Activated naive CD8-positive, alpha-beta T cell (primary cell): Measurements from ENCODE around the gene CDKL2.
"Not testable (repeated sequence)": the region's sequence is repeated elsewhere in the genome, so short reads cannot be mapped to it uniquely, and the experiment has no call there.

Experiments
- H3K27ac Mint-ChIP-seq: one replicate; pipeline ENCODE4 v1.8.0; 2021; ENCODE audit warnings: mixed read lengths
- H3K27me3 Mint-ChIP-seq: one replicate; pipeline ENCODE4 v1.8.0; 2021; ENCODE audit warnings: mixed read lengths
- H3K36me3 Mint-ChIP-seq: one replicate; pipeline ENCODE4 v1.8.0; 2021; ENCODE audit warnings: mixed read lengths
- H3K4me1 Mint-ChIP-seq: one replicate; pipeline ENCODE4 v1.8.0; 2021; ENCODE audit warnings: low read depth, mixed read lengths
- H3K4me3 Mint-ChIP-seq: one replicate; pipeline ENCODE4 v1.8.0; 2021; ENCODE audit warnings: mild to moderate bottlenecking, mixed read lengths
- H3K9me3 Mint-ChIP-seq: one replicate; pipeline ENCODE4 v1.8.0; 2021; ENCODE audit warnings: low read depth, mixed read lengths

The CDKL2 gene

GRCh38 chr4:75630174-75630936 lies at the start of gene CDKL2:
Gene CDKL2 (minus strand): TSS chr4:75630528. CDS start chr4:75625988, 4,540 bp downstream.
- no peaks in the 10 kb centered on the region for H3K27me3 Mint-ChIP-seq
- no peaks in the 10 kb centered on the region for H3K36me3 Mint-ChIP-seq
- peak within 1 kb of the TSS; percentile 90 for H3K4me3 Mint-ChIP-seq
- H3K27ac Mint-ChIP-seq, result peak within 1 kb of the TSS; percentile 11
- H3K9me3 Mint-ChIP-seq, result no peaks in the 10 kb centered on the region
- H3K4me1 Mint-ChIP-seq, result peaks cover 12% of the 10 kb centered on the region

DNA sequence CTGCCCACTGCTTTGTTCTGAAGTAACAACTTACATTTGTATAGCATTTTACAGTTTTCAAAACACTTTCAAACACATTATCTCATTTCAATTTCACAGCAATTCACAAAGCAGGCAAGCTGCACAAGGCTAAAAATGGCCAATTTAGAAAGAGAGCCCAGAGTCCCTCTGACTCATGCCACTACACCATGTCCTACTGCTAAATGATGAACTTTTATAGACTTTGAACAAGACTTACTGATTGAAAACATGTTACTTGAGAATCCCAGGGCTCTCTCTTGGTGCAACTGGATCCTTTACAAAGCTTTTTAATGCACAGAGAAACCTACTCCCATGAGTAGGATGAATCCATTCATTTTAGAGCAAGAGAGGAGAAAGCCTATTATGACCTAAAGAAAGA lies 48.6 kb upstream of the CDKL2 start:
- Mint-ChIP-seq H3K27ac (no peak overlapping the region), H3K4me3 (no peak overlapping the region), H3K9me3 (no peaks in the 10 kb centered on the region), H3K4me1 (peaks cover 21% of the 10 kb centered on the region), H3K36me3 (peaks cover 3% of the 10 kb centered on the region), H3K27me3 (no peaks in the 10 kb centered on the region)

DNA sequence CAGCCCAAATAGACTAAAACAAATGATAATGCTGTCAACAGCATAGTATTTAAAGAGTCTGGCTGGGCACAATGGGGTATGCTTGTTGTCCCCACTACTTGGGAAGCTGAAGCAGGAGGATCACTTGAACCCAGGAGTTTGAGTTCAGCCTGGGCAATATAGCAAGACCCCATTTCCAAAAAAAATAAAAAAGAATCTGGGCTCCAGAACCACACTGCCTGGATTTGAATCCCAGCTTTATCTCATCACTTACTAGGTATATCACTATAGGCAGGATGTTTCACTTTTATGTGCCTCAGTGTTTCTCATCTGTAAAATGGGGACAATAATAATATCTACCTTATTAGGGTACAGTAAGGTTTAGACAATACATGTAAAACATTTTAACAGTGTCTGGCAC lies 48.1 kb upstream of the CDKL2 start:
- Mint-ChIP-seq H3K9me3 (no peaks in the 10 kb centered on the region), H3K27ac (no peak overlapping the region), H3K36me3 (no peaks in the 10 kb centered on the region), H3K4me1 (peaks cover 21% of the 10 kb centered on the region), H3K4me3 (no peak overlapping the region), H3K27me3 (no peaks in the 10 kb centered on the region)

DNA sequence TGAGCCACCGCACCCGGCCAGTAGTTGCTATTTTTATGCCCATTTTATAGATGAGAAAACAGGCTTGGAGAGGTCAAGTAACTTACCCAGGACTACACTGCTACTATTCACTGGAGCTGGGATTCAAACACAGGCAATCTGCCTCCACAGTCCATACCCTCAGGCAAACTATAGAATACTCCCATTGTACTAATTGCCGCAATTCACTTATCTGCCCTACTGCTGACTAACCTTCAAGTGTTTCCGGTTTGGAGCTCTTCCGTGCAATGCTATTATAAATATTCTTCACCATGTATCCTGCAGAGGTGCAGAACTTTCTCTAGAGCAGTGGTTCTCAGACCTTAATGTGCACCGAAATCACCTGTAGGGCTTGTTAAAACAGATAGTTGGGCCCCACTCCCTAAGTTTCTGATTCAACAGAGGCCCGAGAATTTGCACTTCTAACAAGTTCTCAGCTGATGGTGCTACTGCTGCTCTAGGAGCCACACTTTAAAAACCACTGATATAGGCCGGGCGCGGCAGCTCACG lies 44.7 kb upstream of the CDKL2 start:
- H3K27me3 Mint-ChIP-seq, result no peaks in the 10 kb centered on the region
- H3K4me3 Mint-ChIP-seq, result no peak overlapping the region

GRCh38 chr4:75673959-75674328 lies 43.6 kb upstream of the CDKL2 start:
- H3K4me3 Mint-ChIP-seq, result peak overlapping the region; percentile 98
- H3K27ac Mint-ChIP-seq, result peak overlapping the region; percentile 99
- no peaks in the 10 kb centered on the region for H3K36me3 Mint-ChIP-seq
- no peaks in the 10 kb centered on the region for H3K27me3 Mint-ChIP-seq
- no peaks in the 10 kb centered on the region for H3K9me3 Mint-ChIP-seq
- peaks cover 34% of the 10 kb centered on the region for H3K4me1 Mint-ChIP-seq

More for the DNA sequence above, 44.7 kb upstream of the CDKL2 start:
- peak overlapping the region; percentile 54 for H3K27ac Mint-ChIP-seq
- H3K36me3 Mint-ChIP-seq, result no peaks in the 10 kb centered on the region
- H3K4me1 Mint-ChIP-seq, result peaks cover 25% of the 10 kb centered on the region
- no peaks in the 10 kb centered on the region for H3K9me3 Mint-ChIP-seq

DNA sequence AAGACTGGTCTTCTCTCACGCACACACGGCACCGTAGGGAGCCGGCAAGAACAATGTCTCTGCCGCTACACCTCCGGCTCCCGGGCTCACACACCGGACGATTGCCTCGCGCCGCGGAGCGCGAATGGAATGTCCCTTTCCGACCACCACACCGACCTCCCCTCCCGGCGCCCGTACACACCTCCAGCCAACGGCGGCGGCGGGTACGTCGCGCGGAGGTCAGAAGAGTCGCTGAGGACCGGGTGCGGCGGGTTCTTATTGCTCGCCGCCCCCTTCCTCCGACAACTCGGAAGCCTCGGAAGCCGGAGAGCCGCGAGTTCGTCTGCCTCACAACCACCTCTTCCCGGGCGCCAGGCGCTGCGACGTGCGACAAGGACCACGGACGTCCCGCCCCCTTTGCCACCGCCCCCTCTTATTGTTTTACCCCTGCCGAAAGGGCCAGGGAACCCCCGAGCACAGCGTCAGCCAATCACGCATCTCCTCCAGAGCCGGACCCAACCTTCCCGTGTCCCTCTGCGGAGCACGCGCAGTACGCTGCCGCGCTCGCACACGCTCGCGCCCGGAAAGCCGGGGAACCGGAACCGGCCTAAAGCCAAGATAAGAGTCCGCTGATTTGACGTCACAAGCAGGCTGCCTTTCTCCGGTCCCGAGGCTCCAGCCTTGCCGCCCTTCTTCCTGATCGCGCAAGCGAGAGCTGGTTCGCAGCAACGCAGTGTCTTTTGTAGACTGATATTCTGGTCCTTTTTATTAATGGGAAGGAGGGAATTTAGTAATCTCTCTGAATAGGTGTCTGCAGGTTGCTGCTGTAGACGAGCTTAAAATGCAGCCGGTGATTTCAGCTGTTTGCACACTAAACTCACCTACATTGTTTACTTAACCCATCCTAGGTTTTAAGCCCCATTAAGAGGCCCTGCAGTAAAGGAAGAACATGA lies 43.0 kb upstream of the CDKL2 start, which contains the start of gene G3BP2:
TSS of gene G3BP2 (minus strand) at position 385 of the 932 bp plus-strand sequence. CDS start 11,386 bp downstream, outside the sequence.
- Mint-ChIP-seq H3K4me1 (peaks cover 41% of the 10 kb centered on the region), H3K36me3 (no peaks in the 10 kb centered on the region)

GRCh38 chr4:75672461-75673026 lies 42.2 kb upstream of the CDKL2 start:
- Mint-ChIP-seq H3K4me1 (peaks cover 48% of the 10 kb centered on the region), H3K36me3 (no peaks in the 10 kb centered on the region), H3K27me3 (no peaks in the 10 kb centered on the region), H3K9me3 (no peaks in the 10 kb centered on the region), H3K4me3 (peak overlapping the region; percentile 98), H3K27ac (peak overlapping the region; percentile 99)

More for the DNA sequence above, 43.0 kb upstream of the CDKL2 start, which contains the start of gene G3BP2:
- no peaks in the 10 kb centered on the region for H3K9me3 Mint-ChIP-seq
- H3K27ac Mint-ChIP-seq, result peak within 1 kb of the TSS; percentile 99
- peak within 1 kb of the TSS; percentile 98 for H3K4me3 Mint-ChIP-seq
- H3K27me3 Mint-ChIP-seq, result no peaks in the 10 kb centered on the region

DNA sequence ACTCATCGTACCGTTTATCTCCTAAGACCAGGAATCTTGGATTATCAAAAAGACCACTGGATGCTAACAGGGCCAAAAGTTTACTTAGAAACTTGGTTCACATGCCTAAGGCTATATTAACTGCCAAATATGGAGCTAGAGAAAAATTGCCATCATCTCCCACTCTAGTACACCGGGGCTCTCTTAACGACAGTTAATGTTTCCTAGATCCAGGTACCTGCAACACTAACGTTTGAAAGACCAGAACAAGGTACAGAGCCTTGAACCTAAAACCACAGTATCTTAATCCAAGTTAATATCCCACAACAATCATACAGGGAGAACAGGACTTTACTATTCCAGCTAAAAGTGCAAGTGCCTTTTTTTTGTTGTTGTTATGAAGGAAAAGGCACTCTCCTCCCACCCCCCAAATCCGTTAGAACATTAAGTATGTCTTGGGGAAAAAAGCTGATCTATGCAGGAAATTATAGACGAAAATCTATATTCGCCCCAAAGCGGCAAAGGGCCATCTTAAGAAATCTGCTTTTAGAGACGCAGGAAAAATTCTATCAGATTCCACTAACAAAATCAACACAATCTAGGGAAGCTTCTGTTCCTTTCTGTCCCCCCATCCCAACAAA lies 41.6 kb upstream of the CDKL2 start:
- Mint-ChIP-seq H3K27ac (peak overlapping the region; percentile 99), H3K9me3 (no peaks in the 10 kb centered on the region), H3K4me3 (peak overlapping the region; percentile 98), H3K4me1 (peaks cover 54% of the 10 kb centered on the region), H3K27me3 (no peaks in the 10 kb centered on the region), H3K36me3 (no peaks in the 10 kb centered on the region)

- Mint-ChIP-seq H3K36me3 (no peaks in the 10 kb centered on the region), H3K27ac (peak overlapping the region; percentile 42), H3K4me3 (peak overlapping the region; percentile 70)
These were observed 38.3 kb upstream of the CDKL2 start for GRCh38 chr4:75668596-75668995.

DNA sequence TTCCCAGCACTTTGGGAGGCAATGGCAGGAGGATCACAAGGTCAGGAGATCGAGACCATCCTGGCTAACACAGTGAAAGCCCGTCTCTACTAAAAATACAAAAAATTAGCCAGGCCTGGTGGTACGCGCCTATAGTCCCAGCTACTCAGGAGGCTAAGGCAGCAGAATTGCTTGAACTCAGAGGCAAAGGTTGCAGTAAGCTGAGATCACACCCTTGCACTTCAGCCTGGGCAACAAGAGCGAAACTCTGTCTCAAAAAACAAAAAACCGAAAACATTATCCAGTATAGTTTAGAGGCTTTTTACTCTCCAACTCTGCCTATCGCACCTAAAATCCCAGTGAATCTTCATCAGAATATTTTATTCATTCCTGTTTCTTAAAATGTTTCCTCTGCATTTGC lies 37.3 kb upstream of the CDKL2 start:
- H3K4me3 Mint-ChIP-seq, result peak overlapping the region; percentile 70
- H3K27ac Mint-ChIP-seq, result peak overlapping the region; percentile 42
- not testable (repeated sequence) for H3K9me3 Mint-ChIP-seq, H3K27me3 Mint-ChIP-seq, H3K36me3 Mint-ChIP-seq
- H3K4me1 Mint-ChIP-seq, result peaks cover 77% of the 10 kb centered on the region

More at GRCh38 chr4:75668596-75668995, 38.3 kb upstream of the CDKL2 start:
- Mint-ChIP-seq H3K9me3 (no peaks in the 10 kb centered on the region), H3K4me1 (peaks cover 73% of the 10 kb centered on the region), H3K27me3 (no peaks in the 10 kb centered on the region)

DNA sequence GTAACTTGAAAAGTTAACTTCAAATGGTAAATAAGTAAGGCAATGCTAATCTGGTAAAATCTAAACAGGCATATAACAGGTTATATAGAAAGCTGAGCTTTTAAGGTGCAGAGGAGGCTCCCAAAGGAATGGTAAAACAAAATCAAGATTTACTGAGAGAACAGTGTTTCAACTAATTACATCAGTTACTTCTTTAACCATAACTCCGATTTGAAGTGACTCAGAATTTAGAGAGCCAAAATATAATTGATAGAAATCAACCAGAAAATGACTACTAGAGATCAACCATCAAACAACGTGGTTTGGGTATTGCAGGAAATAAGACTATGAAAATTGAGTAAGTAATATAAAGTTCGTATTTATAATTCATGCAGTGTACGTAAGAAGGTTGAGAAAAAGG lies 36.0 kb upstream of the CDKL2 start:
- Mint-ChIP-seq H3K36me3 (peaks cover 2% of the 10 kb centered on the region), H3K27ac (peak overlapping the region; percentile 58), H3K4me1 (peaks cover 81% of the 10 kb centered on the region), H3K9me3 (no peaks in the 10 kb centered on the region), H3K4me3 (peak overlapping the region; percentile 70), H3K27me3 (no peaks in the 10 kb centered on the region)

DNA sequence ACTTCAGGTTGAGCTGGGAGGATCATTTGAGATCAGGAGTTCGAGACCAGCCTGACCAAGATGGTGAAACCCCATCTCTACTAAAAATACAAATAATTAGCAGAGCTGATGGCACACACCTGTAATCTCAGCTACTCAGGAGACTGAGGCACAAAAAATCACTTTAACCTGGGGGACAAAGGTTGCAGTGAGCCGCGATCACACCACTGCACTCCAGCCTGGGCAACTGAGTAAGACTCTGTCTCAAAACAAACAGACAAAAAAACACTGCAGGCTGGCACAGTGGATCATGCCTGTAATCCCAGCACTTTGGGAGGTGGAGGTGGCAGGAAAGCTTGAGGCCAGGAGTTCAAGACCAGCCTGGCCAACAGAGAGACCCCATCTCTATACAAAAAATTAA lies 34.3 kb upstream of the CDKL2 start:
- H3K4me1 Mint-ChIP-seq, result peaks cover 79% of the 10 kb centered on the region

GRCh38 chr4:75662626-75663025 lies 32.3 kb upstream of the CDKL2 start:
- Mint-ChIP-seq H3K9me3 (no peaks in the 10 kb centered on the region), H3K36me3 (peaks cover 14% of the 10 kb centered on the region), H3K4me1 (peaks cover 78% of the 10 kb centered on the region), H3K4me3 (no peak overlapping the region), H3K27ac (peak overlapping the region; percentile 65), H3K27me3 (no peaks in the 10 kb centered on the region)

More for the DNA sequence above, 34.3 kb upstream of the CDKL2 start:
- not testable (repeated sequence) for H3K4me3 Mint-ChIP-seq, H3K27ac Mint-ChIP-seq, H3K9me3 Mint-ChIP-seq, H3K36me3 Mint-ChIP-seq, H3K27me3 Mint-ChIP-seq

- Mint-ChIP-seq H3K4me1 (peaks cover 77% of the 10 kb centered on the region), H3K9me3 (no peaks in the 10 kb centered on the region), H3K36me3 (peaks cover 18% of the 10 kb centered on the region), H3K4me3 (no peak overlapping the region), H3K27me3 (no peaks in the 10 kb centered on the region), H3K27ac (peak overlapping the region; percentile 61)
These were observed 30.2 kb upstream of the CDKL2 start for GRCh38 chr4:75660491-75660890.
